ENCODE results near the gene GLI1. TPM values are rescaled to one million over a fixed set of nuclear protein-coding genes. Genes with fewer than 3 reads are reported as not detected.
"Not testable (repeated sequence)": the region's sequence is repeated elsewhere in the genome, so short reads cannot be mapped to it uniquely, and the experiment has no call there.

The GLI1 gene
- polyA plus RNA-seq, 1 donor from 2014 or later, result 4.2 TPM

DNA sequence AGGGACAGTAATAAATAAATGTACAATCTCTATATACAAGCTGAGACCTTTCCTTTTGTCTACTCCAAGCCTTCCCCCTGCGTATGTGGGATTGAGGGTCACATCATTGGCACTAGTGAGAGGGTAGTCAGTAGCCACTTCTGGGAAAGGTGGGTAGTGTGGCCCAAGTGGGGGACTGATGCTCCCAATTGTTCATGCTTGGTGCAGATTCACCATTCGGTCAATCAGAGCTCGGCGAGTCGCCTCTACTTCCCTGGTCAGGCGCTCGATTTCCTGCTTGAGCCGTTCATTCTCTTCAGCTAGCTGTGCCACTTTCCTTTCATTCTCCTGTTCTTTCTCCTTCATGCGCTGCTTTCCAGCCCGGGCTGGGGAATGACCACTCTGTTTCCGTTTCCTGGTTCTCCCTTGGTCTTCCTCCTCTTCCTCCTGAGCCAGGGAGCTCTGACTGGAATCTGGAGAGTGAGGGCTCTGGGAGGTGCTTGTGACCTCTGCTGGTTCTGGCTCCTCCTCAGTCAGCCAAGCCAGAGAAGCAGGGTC lies 57.1 kb downstream of the GLI1 start:
- Histone ChIP-seq H3K9ac (ENCODE audit: low read length) (no peak overlapping the region), H3K79me2 (replicated peaks; ENCODE audit: insufficient read depth, low read length) (peaks cover 19% of the 10 kb centered on the region), H3K36me3 (ENCODE audit: insufficient read depth, low read length) (peaks cover 5% of the 10 kb centered on the region), H3K27me3 (ENCODE audit: insufficient read depth, low read depth, low read length) (no peaks in the 10 kb centered on the region), H3F3A (ENCODE audit: insufficient read depth, low read length, poor library complexity, severe bottlenecking) (no peaks in the 10 kb centered on the region), H3K9me3 (ENCODE audit: low read length) (no peaks in the 10 kb centered on the region), H3K4me3 (ENCODE audit: low read length) (no peak overlapping the region), H4K20me1 (ENCODE audit: insufficient read depth) (no peaks in the 10 kb centered on the region), H3K9me2 (ENCODE audit: insufficient read depth, low read length) (no peaks in the 10 kb centered on the region), H2AFZ (ENCODE audit: low read depth, low read length) (no peak overlapping the region), H3K27ac (ENCODE audit: low read length) (no peak overlapping the region), H3K4me2 (ENCODE audit: low read length) (no peak overlapping the region)
- no peak for TF ChIP-seq RAD21 (conservative IDR thresholded peaks at IDR 0.05)
- TF ChIP-seq TAF1 (IDR thresholded peaks at IDR 0.05; ENCODE audit: low read depth), result no peak
- no peak for TF ChIP-seq SMC3 (conservative IDR thresholded peaks at IDR 0.05; ENCODE audit: poor library complexity)
- TF ChIP-seq, protein P1, sequence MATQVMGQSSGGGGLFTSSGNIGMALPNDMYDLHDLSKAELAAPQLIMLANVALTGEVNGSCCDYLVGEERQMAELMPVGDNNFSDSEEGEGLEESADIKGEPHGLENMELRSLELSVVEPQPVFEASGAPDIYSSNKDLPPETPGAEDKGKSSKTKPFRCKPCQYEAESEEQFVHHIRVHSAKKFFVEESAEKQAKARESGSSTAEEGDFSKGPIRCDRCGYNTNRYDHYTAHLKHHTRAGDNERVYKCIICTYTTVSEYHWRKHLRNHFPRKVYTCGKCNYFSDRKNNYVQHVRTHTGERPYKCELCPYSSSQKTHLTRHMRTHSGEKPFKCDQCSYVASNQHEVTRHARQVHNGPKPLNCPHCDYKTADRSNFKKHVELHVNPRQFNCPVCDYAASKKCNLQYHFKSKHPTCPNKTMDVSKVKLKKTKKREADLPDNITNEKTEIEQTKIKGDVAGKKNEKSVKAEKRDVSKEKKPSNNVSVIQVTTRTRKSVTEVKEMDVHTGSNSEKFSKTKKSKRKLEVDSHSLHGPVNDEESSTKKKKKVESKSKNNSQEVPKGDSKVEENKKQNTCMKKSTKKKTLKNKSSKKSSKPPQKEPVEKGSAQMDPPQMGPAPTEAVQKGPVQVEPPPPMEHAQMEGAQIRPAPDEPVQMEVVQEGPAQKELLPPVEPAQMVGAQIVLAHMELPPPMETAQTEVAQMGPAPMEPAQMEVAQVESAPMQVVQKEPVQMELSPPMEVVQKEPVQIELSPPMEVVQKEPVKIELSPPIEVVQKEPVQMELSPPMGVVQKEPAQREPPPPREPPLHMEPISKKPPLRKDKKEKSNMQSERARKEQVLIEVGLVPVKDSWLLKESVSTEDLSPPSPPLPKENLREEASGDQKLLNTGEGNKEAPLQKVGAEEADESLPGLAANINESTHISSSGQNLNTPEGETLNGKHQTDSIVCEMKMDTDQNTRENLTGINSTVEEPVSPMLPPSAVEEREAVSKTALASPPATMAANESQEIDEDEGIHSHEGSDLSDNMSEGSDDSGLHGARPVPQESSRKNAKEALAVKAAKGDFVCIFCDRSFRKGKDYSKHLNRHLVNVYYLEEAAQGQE (IDR thresholded peaks at IDR 0.05; ENCODE audit: borderline replicate concordance), result no peak
- TF ChIP-seq POLR2AphosphoS5 (IDR thresholded peaks at IDR 0.05), result no peak
- TF ChIP-seq MXI1 (conservative IDR thresholded peaks at IDR 0.05; ENCODE audit: poor library complexity, severe bottlenecking), result no peak
- no peak for TF ChIP-seq EZH2 (IDR thresholded peaks at IDR 0.05; ENCODE audit: borderline replicate concordance, insufficient read depth, low read length, poor library complexity, severe bottlenecking)
- TF ChIP-seq EP300 (conservative IDR thresholded peaks at IDR 0.05; ENCODE audit: poor library complexity, severe bottlenecking), result no peak
- TF ChIP-seq, protein P2, sequence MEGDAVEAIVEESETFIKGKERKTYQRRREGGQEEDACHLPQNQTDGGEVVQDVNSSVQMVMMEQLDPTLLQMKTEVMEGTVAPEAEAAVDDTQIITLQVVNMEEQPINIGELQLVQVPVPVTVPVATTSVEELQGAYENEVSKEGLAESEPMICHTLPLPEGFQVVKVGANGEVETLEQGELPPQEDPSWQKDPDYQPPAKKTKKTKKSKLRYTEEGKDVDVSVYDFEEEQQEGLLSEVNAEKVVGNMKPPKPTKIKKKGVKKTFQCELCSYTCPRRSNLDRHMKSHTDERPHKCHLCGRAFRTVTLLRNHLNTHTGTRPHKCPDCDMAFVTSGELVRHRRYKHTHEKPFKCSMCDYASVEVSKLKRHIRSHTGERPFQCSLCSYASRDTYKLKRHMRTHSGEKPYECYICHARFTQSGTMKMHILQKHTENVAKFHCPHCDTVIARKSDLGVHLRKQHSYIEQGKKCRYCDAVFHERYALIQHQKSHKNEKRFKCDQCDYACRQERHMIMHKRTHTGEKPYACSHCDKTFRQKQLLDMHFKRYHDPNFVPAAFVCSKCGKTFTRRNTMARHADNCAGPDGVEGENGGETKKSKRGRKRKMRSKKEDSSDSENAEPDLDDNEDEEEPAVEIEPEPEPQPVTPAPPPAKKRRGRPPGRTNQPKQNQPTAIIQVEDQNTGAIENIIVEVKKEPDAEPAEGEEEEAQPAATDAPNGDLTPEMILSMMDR (IDR thresholded peaks at IDR 0.05; ENCODE audit: poor library complexity, severe bottlenecking), result no peak

DNA sequence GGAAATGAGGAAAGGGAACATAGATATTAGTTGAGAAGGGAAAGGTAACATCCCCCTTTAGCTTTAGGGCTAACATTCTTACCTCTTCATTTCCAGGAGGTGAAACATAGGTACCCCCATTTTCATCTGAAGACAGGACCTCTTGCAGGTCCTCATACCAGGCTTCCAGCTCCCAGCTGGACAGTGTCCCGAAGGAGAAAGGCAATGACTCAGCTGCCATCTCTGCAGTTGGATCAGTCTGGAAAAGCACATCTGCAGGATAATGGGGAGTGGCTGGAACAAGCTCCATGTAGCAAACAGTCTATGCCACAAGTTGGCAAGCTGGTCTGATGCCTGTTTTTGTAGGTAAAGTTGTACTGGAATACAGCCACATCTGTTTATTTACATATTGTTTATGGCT lies 57.6 kb downstream of the GLI1 start:
- Histone ChIP-seq H3K27ac (ENCODE audit: low read length) (no peak overlapping the region), H2AFZ (ENCODE audit: low read depth, low read length) (no peak overlapping the region), H3K9me2 (ENCODE audit: insufficient read depth, low read length) (no peaks in the 10 kb centered on the region), H3K36me3 (ENCODE audit: insufficient read depth, low read length) (peaks cover under 1% of the 10 kb centered on the region), H4K20me1 (ENCODE audit: insufficient read depth) (no peaks in the 10 kb centered on the region), H3K4me2 (ENCODE audit: low read length) (no peak overlapping the region), H3F3A (ENCODE audit: insufficient read depth, low read length, poor library complexity, severe bottlenecking) (no peaks in the 10 kb centered on the region), H3K79me2 (replicated peaks; ENCODE audit: insufficient read depth, low read length) (peaks cover 19% of the 10 kb centered on the region), H3K4me3 (ENCODE audit: low read length) (no peak overlapping the region), H3K9me3 (ENCODE audit: low read length) (no peaks in the 10 kb centered on the region), H3K27me3 (ENCODE audit: insufficient read depth, low read depth, low read length) (no peaks in the 10 kb centered on the region), H3K9ac (ENCODE audit: low read length) (no peak overlapping the region)
- TF ChIP-seq MXI1 (conservative IDR thresholded peaks at IDR 0.05; ENCODE audit: poor library complexity, severe bottlenecking) (no peak), SMC3 (conservative IDR thresholded peaks at IDR 0.05; ENCODE audit: poor library complexity) (no peak), RAD21 (conservative IDR thresholded peaks at IDR 0.05) (no peak), POLR2AphosphoS5 (IDR thresholded peaks at IDR 0.05) (no peak), EZH2 (IDR thresholded peaks at IDR 0.05; ENCODE audit: borderline replicate concordance, insufficient read depth, low read length, poor library complexity, severe bottlenecking) (no peak), EP300 (conservative IDR thresholded peaks at IDR 0.05; ENCODE audit: poor library complexity, severe bottlenecking) (no peak), TAF1 (IDR thresholded peaks at IDR 0.05; ENCODE audit: low read depth) (no peak)
- TF ChIP-seq, protein P2 (IDR thresholded peaks at IDR 0.05; ENCODE audit: poor library complexity, severe bottlenecking), result no peak
- TF ChIP-seq, protein P1 (IDR thresholded peaks at IDR 0.05; ENCODE audit: borderline replicate concordance), result no peak

DNA sequence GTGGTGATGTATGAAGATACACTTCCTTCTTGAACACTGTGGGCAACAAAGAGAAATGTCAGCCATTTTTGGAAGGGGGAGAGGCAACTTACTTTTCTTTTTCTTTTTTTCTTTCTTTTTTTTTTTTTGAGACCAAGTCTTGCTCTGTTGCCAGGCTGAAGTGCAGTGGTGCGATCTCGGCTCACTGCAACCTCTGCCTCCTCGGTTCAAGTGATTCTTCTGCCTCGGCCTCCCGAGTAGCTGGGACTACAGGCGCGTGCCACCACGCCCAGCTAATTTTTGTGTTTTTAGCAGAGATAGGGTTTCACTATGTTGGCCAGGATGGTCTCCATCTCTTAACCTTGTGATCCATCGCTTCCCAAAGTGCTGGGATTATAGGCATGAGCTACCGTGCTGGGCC lies 58.1 kb downstream of the GLI1 start:
- not testable (repeated sequence) for H3K36me3 ChIP-seq (ENCODE audit: insufficient read depth, low read length); H3K4me2 ChIP-seq (ENCODE audit: low read length); H2AFZ ChIP-seq (ENCODE audit: low read depth, low read length); H3K9ac ChIP-seq (ENCODE audit: low read length); H3K9me2 ChIP-seq (ENCODE audit: insufficient read depth, low read length); H3K27me3 ChIP-seq (ENCODE audit: insufficient read depth, low read depth, low read length); H3K4me3 ChIP-seq (ENCODE audit: low read length); H3K27ac ChIP-seq (ENCODE audit: low read length); H3K9me3 ChIP-seq (ENCODE audit: low read length); H4K20me1 ChIP-seq (ENCODE audit: insufficient read depth); H3F3A ChIP-seq (ENCODE audit: insufficient read depth, low read length, poor library complexity, severe bottlenecking)
- H3K79me2 ChIP-seq (replicated peaks; ENCODE audit: insufficient read depth, low read length), result peaks cover 19% of the 10 kb centered on the region

Measured in neural cell (in vitro differentiated cells).